Amygdala (tissue), 56 donors: ENCODE data around the gene TBC1D21.
A peak's percentile ranks its signal among the peaks of the same experiment; 100 is the strongest.

Experiments
- DNase-seq, 56 donors: peaks; one replicate each; lab custom pipeline; 2025; lab: John Stamatoyannopoulos, UW

TBC1D21 gene

DNA sequence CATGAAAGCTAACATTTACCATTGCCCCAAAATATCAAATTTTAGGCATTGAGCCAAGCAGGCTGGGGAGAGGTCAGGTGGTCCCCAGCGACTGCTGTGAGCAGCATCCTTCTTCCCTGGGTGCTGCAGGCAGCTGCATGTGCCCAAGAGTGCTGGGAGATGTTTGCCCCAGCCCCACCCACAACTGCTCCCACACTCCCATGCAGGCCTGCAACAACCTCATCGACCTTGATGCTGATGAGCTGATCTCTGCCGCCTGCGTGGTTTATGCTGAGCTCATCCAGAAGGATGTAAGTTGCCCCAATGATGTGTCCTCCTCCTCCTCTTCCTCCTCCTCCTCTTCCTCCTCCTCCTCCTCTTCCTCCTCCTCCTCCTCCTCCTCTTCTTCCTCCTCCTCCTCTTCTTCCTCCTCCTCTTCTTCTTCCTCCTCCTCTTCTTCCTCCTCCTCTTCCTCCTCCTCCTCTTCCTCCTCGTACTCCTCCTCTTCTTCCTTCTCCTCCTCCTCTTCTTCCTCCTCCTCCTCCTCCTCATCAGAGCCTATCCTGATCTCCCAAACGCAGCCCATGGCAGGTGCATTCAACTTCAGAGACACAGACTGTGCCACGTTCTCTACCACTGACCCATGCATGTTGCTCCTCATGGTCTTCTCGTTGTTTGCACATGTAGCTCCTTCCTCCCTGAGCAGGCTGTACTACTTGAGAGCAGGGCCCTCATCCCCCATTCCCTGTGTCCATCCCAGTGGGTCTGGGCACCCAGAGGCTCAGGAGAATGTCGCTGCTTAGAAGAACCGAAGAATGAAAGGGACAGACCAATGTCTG, 15.1 kb downstream of the TBC1D21 start:
- DNase-seq, result no peak

DNA sequence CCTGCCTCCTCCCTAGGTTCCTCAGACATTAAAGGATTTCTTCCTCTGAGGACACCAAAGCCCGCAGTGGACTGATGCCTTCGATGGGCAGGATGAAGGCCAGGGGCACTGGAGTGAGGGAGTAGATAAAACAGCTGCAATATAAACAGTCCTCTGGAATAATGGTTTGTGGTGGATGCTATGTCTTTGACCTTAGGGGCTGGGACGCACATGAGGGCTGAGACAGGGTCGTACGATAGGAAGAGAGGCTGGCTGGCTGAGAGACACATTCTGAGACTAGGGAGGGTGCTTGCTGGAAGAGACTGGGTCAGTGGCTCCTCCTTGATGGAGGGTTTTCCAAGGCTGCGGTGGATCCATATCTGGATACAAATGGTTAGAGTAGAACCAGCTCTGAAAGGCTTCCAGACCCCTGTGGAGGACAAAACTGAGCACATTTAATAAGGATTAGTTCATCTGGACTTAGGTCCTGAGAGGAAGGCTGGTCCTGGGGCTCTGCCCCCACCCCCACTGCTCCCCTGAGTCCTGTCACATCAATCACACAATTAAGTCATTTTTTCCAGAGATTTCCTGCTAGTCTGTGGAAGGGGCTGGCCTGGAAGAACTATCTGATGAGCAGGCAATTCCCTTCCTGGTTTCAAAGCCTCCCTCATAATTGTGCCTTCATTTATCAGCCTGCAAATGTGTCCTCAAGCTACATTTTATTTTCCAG, 15.8 kb downstream of the TBC1D21 start:
- DNase-seq, result no peak

DNA sequence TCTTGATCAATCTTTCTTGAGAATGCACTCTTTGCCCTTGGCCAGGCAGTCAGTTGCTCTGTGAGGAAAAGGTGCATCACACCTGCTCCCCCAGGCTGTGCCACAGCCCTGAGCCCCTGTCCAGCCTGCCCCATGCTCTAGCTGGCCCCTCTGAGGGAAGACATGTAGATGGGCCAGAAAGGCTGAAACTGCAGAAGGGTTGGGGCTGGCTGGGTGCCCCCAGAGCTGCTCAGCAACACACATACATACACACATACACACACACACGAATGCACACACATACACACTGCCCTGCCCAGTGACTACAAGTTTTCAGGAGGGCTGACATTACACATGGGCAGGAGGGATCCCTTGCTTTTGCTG, 16.4 kb downstream of the TBC1D21 start:
- no peak for DNase-seq

DNA sequence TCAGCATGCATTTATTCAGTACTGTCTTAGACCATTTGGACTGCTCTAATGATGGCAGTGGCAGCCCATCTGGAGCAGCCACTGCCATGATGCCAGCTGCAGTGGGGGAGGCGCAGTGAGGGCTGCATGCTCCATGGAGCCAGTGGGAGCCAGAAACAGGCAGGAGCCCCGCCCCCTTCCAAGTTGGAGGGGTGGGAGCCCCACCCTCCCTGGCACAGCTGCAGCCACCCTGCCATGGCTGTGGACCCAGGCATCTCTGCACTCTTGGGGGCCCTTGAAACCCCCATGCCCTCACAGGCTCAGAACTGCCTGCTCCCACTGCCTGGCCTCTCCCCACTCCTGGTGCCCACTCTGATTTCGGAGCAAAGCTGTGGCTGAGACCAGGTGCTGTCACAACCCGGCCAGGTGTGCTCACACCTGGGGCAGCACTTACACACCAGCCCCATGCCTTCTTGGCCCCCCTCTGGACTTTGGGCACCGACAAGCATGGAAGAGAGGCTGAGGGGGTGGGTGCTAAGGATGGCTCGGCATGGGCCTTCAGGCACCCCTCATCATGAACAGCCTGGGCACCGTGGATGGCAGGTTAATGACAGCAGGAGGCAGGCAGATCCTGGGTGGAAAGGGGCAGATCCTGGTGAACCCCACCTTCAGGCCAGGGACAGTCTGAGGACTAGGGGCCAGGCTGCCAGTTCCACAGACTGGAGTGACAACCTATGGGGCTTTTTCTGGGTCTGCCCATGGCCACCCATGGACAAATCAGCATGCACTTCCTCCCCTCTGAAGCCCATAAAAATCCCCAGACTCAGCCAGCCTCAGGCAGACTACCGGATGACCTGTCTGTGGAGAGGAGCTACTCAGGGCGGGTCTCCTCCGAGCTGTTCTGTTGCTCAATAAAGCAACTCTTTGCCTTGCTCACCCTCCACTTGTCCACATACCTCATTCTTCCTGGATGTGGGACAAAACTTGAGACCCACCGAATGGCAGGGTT, 18.3 kb downstream of the TBC1D21 start:
- no peak for DNase-seq

DNA sequence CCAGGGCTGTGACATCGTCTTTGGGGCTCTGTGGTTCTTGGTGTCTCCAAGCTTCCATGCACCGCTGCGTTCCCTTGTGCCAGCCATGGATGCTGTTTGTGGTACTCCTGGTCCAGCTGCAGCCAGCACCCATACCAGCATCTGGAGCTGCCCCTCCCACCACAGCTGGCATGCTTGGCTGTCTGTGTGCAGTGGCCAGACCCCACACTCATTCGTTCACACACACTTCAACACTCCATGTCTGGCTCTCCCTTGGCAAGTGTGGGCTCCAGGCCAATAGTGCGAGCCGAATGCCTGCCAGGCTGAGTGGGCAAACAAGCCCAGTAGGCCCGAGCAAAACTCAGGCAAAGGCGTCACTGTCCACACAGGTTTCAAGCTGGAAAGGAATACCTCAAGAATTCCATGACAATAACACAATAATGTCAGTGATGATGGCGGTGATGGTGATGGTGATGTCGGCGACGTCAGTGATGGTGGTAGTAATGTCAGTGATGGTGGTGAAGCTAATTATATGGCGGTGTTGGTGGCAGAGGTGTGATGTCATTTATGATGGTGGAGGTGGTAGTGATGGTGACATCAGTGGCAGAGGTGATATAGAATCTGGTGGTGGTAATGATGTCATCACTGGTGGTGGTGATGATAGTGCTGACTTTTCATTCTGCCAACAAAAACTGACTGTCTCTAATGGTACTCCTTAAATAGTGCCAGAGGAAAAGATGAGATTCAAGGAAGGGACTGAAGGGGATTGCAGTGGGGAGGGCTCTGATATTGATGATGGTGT, 19.3 kb downstream of the TBC1D21 start:
- no peak for DNase-seq

DNA sequence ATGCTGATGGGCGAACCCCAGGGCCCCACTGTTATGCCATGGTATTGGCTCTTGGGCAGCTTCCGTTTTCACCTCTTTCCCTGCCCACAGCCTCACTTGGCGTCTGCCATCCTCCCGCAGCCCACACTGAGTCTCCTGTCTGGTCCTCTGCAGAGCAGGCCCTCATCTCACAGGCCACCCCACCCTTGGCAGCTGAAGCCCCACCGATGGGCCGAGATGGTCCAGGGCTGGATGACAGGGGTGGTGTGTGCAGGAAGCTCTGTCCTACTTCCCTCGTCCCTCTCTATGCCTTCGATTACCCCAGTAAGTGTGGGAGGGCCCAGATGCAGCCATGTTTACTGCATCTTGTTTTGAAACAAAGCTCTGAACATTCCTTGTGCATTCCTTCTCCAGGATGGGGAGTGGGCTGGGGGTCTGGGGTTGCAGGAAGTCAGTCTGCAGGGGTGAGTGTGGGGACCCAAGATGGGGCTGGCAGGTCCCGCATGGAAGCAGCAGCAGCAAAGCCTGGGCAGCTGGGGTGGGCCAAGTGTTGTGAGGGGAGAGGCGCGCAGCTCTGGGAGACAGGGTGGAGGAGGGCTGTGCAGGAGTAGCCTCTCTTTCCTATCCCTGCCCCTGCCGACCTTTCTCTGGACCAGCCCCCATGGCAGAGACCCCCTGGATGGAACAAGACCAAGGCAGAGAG, 20.9 kb downstream of the TBC1D21 start:
- DNase-seq, result no peak

DNA sequence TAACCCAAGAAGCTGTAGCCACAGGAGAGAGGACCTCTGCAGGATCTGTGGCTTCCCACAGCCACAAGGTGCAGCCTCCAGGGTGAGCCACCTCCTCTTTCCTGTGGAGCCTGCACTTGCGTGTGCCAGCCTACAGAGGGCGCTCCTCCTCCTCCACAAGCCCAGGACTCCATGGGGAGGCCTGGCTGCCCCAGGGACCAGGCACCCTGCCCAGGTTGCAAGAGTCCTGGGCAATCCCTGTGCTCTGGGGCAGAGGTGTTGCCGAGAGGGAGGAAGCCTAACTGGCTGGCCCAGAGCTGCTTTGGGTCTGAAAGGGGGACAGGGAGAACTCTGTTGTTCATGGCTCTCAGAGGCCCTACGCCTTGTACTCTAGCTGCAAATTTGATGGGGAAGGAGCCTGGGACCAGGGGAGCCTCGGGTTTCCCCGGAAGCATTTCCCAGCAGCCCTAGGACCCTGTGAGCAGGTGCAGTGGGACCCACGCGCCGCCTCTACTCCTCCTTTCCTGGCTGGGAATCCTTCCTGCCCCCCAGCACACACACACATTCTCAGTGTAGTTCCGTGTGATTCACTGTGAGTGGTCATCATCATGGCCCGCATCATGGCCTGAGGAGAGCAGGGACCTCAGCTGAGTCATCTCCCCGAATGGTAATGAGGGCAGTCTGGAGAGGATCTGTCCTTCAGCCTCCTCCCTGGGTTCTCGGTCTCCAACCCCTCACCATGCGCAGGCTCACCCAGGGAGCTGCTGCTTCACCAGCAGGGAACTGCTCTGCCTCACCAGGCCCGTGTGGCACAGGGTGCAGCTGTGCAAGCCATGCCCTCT, 24.3 kb downstream of the TBC1D21 start:
- peak in 1 of 56 donors; percentile 8 for DNase-seq

DNA sequence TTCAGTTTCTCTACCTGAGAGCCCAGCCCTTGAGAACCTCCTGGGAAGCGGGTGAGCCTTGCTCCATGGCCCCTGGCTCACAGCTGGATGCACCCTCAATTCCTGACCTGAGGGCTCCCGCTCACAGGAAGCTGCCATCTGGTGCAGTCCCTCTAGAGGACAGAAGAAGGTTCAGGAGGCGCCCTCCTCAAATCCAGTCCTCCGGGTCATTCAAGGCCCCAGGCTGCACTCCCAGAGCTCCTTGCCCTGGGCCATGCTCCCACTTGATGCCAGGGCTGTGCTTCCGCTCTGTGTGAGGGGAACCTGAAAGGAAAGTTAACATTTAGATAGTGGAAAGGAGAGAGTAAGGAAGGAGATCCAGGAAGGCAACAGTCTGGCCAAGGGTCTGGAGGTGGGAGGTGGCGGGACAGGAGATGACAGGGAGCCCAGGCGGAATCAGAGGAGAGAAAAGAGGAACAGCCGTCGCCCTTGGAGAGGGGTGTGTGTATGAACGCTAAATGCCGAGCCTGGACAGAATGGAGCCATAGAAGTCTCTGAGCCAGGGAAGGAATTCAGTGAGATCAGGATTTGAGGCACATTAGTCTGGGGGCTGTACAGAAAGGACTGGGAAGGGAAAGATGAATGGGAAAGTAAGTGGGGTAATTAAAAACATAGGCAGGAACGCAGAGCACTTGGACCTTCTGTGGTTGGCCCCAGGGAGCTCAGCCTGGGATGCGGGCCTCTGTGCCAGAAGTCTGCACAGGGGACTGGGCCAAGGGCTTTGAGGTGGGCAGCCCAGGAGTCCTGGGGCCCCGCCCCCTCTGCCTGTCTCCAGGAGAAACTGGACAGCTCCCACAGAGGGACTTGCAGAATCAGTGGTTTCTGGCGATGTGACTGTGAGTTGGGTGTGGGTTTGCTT, 26.1 kb downstream of the TBC1D21 start:
- no peak for DNase-seq

DNA sequence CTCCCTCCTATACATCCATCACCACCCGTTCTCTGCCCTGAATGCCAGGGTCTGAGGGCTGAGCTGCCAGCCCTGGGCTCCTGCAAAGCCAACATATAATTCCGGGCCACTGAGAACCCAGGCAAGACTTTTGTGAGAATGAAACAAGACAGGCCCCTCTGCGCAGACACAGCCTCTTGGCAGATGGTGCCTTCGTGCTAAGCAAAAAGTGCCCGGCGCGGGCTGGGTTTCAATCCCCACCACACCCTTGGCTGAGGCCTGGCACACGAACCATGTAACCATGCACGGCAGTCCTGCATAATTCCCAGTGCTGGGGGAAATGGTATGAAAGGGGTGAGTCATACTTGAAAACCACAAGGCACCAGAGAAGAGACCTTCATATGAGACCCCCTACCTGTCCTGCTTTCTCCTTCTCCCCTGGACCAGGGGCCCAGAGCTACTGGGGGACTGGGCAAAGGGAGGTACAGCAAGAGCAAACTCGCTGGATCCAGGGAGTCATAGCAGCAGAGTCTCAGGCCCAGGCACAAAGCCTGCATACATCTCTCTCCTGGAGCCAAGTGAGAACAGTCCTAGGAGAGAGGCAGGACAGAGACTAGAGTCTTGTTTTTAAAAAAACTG, 26.8 kb downstream of the TBC1D21 start:
- DNase-seq, result no peak

DNA sequence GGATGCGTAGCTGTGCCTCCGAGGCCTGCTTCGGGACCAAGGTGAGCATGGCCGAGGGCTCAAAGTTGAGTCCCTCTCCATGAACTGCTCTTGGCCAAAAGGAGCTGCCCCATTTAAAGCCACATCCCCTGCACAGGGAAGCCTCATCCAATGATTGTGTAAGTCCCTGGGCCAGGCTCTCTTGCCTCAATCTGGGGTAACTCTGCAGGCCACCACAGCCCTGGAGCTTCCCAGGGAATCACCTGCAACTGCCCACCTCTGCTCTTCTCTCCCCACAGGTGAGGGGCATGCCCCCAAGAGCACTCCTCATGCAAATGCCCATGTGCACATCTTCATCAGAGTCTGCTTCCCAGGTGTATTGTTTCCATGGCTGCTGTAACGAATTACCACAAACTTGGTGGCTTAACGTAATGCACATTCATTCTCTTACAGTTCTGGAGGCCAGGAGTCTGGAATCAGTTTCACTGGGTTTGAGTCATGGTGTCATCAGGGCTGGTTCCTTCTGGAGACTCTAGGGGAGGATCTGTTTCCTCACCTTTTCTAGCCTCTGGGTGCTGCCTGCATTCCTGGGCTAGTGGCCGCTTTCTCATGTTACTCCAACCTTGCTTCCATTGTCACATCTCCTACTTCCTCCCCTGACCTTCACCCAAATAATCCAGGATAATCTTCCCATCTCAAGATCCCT, 27.9 kb downstream of the TBC1D21 start:
- DNase-seq, result no peak

DNA sequence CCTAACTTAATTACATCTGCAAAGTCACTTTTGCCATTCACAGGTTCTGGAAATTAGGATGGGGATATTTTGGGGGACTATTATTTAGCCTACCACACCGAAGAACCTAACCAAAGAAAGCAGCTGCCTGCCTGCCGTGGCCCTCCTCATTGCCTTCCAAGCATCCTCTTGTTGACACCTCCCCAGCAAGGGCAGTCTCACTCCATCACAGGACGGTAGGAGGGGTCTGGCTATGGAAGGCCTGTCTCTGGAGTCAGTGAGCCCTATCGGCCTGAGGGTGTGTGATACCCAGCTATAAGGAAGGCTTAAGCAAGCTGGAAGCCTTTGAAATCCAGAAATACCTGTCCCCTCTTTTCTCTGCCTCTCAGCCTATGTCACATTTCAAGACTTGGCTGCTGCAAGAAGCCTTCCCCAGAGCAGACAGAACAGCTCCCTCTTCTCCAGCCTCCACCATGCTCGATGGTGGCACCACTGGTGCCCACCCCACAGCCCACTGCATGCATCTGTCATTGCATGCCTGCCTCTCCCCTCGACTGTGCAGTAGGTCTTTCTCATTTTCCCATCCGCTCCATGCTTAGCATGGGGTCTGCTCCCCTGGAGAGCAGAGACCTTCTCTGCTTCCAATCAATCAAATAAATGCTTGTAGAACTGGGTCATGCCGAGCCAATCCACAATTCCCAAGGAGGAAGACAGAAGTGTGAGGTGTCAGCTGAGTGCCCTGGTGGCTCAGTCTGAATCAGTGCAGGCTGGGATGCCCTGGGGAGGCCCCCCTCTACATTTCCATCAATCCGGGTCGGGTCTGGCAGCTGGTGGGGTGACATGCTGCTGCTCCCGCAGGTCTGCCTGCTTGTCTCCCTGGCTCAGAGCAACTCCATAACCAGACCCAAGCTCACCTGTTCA, 29.0 kb downstream of the TBC1D21 start:
- DNase-seq, result no peak

DNA sequence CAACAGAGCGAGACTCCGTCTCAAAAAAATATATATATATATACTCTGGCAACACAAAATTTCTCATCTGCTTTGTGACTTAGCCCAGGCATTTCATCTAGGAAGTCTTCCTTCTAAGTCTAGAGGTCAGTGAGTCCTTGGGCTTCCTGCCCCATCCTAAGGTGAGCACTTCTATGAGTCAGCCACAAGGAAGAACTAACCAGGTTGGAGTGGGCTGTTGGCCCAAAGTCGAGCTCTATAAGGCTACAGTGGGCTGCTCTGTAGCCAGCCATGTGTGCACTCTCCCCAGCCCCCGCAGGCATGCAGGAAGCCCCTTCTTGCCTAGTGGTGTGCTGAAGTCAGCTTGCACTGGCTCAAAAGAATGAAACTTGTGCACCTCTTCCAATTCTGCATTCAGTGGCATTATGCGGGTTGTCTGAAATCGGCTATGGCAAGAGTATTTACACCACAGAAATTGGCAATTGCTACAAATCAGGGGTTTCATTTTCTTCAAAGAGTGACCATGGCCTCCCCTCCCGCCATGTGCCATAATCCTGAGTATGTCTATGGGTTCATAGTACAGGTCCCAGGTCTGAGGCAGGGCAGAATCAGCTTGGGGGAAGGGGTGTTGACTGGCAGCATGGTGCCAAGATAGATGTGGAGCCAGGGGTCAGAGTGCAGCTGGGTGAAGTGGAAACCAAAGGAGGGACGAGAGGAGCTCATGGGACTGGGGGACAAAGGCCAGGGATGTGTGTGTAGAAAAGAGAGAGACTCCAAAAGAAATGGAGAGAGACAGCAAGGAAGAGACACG, 30.9 kb downstream of the TBC1D21 start:
- no peak for DNase-seq

DNA sequence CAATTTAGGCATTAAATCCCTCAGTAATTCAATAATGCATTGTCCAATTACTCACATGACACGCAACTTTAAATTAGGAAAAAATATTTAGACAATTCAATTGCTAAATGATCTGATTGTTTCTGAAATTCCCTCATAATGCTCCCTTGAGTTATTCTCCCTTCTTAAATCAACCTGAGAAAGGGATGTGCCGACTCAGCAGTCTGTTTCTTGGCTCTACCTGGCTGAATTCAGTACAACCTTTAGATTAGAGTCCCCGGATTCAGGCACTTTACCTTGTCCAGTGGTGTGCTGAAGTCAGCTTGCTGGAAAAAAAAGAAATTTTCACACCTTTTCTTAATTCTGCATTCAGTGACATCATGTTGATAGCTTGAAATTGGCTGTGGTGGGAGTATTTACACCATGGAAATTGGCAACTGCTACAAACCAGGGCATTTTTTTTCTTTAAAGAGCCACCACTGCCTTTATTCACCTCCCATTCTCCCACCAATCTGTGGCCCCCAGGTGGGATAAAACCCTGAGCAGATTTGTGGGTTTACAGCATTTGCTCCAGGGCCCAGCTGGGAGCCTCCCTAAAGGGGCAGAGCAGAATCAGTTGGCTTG, 32.0 kb downstream of the TBC1D21 start:
- DNase-seq, result no peak

DNA sequence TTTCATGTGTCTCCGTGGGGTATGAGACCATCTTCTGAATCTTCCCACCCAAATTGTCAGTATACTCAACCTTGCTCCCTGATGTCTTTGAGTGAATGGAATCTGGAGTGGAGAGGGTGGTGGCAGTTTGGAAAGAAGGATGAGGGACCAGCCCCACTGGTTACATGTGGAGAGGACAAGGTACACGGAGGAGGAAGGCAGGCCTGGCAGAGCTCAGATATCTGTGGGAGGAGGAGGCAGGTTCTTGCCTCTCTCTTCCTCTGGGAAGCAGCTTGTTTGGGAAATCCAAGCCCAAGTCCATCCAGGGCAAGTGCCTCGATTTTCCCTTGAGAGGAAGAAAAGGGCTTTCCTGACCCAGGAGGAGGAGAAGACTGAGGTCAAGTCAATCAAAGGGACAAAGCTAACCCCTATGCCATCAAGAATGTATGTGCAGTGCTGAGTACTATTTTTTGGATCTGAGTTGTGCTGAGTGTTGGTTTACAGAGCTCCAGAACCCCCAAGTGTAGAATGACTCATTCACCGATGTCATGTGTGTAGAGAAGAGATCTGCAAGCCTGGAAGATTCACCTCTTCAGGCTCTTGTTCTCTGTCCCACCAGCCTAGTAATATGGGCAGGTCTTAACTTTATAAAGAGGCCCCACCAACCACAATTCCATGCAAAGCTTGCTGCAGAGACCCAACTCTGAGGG, 33.1 kb downstream of the TBC1D21 start:
- DNase-seq, result no peak
